Activated naive CD8-positive, alpha-beta T cell (primary cell): Measurements from ENCODE around the gene SOCS1.

Experiments
- H3K27ac Mint-ChIP-seq: one replicate; pipeline ENCODE4 v1.8.0; 2021; ENCODE audit warnings: mixed read lengths
- H3K27me3 Mint-ChIP-seq: one replicate; pipeline ENCODE4 v1.8.0; 2021; ENCODE audit warnings: mixed read lengths
- H3K36me3 Mint-ChIP-seq: one replicate; pipeline ENCODE4 v1.8.0; 2021; ENCODE audit warnings: mixed read lengths
- H3K4me1 Mint-ChIP-seq: one replicate; pipeline ENCODE4 v1.8.0; 2021; ENCODE audit warnings: low read depth, mixed read lengths
- H3K4me3 Mint-ChIP-seq: one replicate; pipeline ENCODE4 v1.8.0; 2021; ENCODE audit warnings: mild to moderate bottlenecking, mixed read lengths
- H3K9me3 Mint-ChIP-seq: one replicate; pipeline ENCODE4 v1.8.0; 2021; ENCODE audit warnings: low read depth, mixed read lengths

The SOCS1 gene

DNA sequence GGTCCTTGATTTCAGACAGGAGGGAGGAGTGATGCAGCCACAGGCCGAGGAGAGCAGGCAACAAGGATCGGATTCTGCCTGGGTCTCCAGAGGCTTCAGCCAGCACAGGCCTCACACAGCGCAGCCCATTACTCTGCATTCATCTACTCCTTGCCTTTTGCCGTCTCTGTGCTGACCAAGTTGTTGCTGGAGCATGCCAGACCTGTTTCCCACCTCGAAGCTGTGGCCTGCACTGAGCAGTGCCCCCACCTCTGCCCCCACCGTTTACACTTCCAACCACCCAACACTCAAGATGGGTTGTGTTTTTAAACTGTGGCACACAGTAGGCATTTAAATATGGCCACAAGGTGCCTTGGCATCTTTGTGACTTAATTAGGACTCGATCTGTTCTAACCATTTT, 19.0 kb upstream of the SOCS1 start:
- no peaks in the 10 kb centered on the region for H3K36me3 Mint-ChIP-seq
- H3K27me3 Mint-ChIP-seq: no peaks in the 10 kb centered on the region
- H3K4me1 Mint-ChIP-seq: no peaks in the 10 kb centered on the region
- no peaks in the 10 kb centered on the region for H3K9me3 Mint-ChIP-seq
- no peak overlapping the region for H3K4me3 Mint-ChIP-seq
- H3K27ac Mint-ChIP-seq: no peak overlapping the region

DNA sequence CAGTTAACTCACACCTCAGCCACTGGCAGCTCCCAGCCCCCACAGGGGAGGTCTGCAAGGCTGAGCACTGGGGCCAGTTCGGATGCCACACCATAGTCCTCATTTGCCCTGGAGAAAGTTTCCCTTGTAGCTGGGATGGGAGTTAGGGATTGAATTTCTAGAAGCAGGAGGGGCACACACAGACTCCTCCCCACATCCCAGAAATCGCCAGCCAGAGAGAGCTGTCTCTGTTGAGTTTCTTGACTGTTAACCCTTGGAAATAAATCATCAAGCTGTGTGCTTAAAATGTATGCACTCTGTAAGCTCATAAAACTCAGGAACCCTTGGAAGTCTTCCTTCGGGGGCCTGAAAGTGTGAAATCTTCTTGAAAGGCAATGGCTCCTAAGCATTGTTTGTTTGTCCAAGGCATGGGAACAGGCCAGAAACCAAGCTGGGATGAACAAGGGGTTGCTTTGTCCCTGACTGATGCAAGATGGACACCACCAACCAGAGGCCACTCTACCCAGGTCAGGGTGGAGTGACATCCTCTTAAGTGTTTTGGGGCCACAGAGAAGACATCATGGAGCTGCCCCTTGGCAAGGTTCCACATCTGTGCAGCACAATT, 17.8 kb upstream of the SOCS1 start:
- Mint-ChIP-seq H3K4me3 (no peak overlapping the region), H3K36me3 (no peaks in the 10 kb centered on the region), H3K27ac (no peak overlapping the region), H3K4me1 (no peaks in the 10 kb centered on the region), H3K27me3 (no peaks in the 10 kb centered on the region), H3K9me3 (no peaks in the 10 kb centered on the region)

DNA sequence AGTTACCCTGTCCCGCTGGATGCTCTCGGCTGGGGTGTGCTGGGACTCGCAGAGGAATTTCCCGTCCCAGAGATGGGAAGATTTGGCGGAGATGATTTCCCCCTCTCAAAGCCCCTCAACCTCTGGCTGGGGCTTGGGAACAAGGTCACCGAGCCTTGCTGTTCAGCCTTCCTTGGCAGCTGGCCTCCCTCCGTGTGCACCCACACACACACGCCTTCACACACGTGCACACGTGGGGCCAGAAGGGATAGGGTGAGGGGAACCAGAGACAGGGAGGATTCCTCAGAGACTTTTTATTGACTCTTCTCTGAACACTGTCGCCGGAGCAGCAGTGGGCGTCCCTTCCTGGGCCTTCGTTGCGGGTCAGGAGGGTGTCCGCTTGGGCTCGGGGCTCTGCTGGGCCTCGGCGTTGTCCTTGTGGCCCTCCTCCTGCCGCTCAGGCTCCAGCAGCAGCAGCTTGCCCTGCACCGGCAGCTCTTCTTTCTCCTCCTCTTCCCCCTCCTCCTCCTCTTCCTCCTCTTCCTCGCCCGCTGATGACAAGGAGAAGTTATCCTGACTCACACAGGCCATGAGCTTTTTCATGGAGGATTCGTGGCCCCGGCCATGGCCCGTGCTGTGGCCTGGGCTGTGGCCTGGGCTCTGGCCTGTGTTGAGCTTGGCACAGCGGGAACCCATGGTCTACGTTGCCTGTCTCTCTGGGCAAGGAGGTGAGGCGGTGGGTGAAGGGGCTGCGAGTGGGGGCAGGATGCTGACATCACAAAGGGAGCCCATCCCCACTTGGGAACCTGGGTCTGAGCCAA, 17.1 kb upstream of the SOCS1 start, which contains the start of gene PRM3:
Gene PRM3 (minus strand): TSS at position 709 of the 800 bp plus-strand sequence. CDS start 34 bp downstream, at position 675.
- Mint-ChIP-seq H3K27me3 (no peaks in the 10 kb centered on the region), H3K36me3 (no peaks in the 10 kb centered on the region), H3K4me3 (no peak within 1 kb of the TSS), H3K27ac (no peak within 1 kb of the TSS), H3K4me1 (no peaks in the 10 kb centered on the region), H3K9me3 (no peaks in the 10 kb centered on the region)

DNA sequence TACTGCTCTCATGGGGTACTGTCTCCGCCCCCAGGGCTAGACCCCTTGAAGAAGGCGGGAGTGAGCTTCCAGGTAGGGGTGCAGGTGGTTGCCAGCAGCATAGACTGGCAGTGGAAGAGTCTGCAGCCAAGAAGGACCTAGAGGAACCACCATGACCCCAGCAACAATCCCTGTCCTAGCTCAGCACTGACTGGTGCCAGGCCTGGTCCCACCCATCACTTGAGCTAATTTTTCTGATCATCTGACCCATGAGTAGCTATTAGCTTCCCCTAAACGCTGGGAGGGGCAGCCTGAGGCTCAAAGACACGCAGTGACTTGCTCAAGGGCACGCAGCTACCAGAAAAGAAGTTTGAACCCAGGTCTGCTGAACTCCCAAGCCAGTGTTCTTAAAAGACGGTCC, 16.5 kb upstream of the SOCS1 start:
- H3K9me3 Mint-ChIP-seq: no peaks in the 10 kb centered on the region
- H3K36me3 Mint-ChIP-seq: no peaks in the 10 kb centered on the region
- H3K4me3 Mint-ChIP-seq: no peak overlapping the region
- H3K27me3 Mint-ChIP-seq: no peaks in the 10 kb centered on the region
- no peaks in the 10 kb centered on the region for H3K4me1 Mint-ChIP-seq
- no peak overlapping the region for H3K27ac Mint-ChIP-seq

DNA sequence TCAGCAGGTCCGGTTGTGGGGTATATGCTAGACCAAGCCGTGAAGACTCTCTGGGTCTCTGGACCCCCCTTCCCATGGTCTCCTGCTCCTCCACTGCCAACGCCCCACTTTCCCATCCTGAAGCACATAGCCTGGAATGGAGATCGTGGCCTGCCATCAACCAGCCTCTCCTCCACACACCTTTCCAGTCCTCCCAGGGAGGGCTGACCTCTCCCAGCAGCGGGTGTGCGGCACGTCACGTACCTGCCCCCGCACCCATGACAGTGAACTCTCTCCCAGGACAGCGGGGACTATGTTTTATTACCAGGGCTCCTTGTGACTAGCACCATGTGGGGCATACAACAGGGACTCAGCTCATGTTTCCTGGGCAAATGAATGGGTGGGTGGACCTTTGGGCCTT, 15.6 kb upstream of the SOCS1 start:
- H3K4me3 Mint-ChIP-seq: no peak overlapping the region
- H3K4me1 Mint-ChIP-seq: no peaks in the 10 kb centered on the region
- no peaks in the 10 kb centered on the region for H3K9me3 Mint-ChIP-seq
- no peaks in the 10 kb centered on the region for H3K27me3 Mint-ChIP-seq
- H3K27ac Mint-ChIP-seq: no peak overlapping the region
- H3K36me3 Mint-ChIP-seq: no peaks in the 10 kb centered on the region

DNA sequence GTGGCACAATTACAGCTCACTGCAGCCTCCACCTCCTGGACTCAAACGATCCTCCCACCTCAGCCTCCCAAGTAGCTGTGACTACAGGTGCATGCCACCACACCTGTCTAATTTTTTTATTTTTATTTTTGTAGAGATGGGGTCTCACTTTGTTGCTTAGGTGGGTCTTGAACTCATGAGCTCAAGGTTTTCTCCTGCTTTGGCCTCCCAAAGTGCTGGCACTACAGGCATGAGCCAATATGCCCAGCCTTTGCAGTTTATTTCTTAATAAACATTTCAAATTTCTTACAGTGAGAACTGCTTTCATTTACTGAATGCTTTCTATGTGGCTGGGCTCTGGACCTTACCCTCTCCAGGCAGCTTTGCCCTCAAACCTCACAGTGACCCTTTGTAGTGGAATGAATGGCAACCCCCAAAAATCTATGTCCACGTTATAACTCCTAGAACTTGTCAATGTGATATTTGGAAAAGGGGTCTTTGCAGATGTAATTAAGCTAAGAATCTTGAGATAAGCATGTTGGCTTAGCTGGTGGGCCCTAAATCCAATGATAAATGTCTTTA, 14.7 kb upstream of the SOCS1 start:
- H3K27me3 Mint-ChIP-seq: no peaks in the 10 kb centered on the region
- H3K4me1 Mint-ChIP-seq: no peaks in the 10 kb centered on the region
- H3K4me3 Mint-ChIP-seq: no peak overlapping the region
- H3K27ac Mint-ChIP-seq: no peak overlapping the region
- no peaks in the 10 kb centered on the region for H3K9me3 Mint-ChIP-seq
- H3K36me3 Mint-ChIP-seq: no peaks in the 10 kb centered on the region

DNA sequence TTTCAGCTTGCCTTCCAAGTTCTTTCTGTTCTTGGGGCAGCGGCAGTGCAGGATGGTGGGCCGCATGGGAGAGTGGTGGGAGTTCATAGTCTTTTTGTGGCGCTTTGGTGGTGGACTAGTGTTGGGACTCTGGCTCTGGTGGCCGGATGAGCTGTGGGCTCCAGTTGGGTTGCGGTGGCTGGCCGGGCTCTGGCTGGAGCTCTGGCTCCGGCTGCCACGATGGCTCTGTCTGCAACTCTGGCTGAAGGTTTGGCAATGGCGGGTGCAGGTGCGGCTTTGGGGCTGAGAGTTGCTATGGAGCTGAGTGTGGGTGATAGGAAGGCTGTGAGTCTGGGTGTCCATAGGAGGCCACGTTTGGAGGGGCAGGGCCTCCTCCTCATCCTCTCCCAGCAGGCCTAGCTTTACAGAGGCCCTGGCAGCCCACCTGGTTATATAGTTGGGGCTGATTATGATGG, 12.9 kb upstream of the SOCS1 start, which contains the start of gene TNP2:
Gene TNP2 (minus strand): TSS at position 405 of the 455 bp plus-strand sequence. CDS start 63 bp downstream, at position 342.
- Mint-ChIP-seq H3K9me3 (no peaks in the 10 kb centered on the region), H3K4me3 (no peak within 1 kb of the TSS), H3K4me1 (peaks cover 11% of the 10 kb centered on the region), H3K36me3 (no peaks in the 10 kb centered on the region), H3K27me3 (no peaks in the 10 kb centered on the region), H3K27ac (no peak within 1 kb of the TSS)

DNA sequence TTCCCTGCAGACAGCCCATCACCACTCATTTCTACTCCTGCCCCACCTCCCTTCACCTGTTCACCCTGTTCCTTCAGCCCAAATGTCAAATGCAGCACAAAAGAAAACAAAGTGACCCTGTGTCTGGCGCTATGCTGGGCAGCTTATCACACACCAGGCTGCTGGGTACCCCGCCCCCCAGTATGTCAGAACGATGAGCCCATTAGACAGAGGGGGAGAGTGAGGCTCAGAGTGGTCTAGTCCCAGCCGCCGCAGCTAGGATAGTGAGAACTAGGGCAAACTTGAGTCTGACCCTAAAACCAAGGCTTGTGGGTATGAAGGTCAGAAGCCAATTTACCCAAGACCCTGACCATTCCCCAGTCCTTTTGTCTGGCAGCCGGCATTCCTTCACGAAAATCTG, 9.1 kb upstream of the SOCS1 start:
- H3K4me1 Mint-ChIP-seq: peaks cover 31% of the 10 kb centered on the region
- no peak overlapping the region for H3K4me3 Mint-ChIP-seq
- H3K36me3 Mint-ChIP-seq: no peaks in the 10 kb centered on the region
- H3K27me3 Mint-ChIP-seq: no peaks in the 10 kb centered on the region
- no peak overlapping the region for H3K27ac Mint-ChIP-seq
- H3K9me3 Mint-ChIP-seq: no peaks in the 10 kb centered on the region

DNA sequence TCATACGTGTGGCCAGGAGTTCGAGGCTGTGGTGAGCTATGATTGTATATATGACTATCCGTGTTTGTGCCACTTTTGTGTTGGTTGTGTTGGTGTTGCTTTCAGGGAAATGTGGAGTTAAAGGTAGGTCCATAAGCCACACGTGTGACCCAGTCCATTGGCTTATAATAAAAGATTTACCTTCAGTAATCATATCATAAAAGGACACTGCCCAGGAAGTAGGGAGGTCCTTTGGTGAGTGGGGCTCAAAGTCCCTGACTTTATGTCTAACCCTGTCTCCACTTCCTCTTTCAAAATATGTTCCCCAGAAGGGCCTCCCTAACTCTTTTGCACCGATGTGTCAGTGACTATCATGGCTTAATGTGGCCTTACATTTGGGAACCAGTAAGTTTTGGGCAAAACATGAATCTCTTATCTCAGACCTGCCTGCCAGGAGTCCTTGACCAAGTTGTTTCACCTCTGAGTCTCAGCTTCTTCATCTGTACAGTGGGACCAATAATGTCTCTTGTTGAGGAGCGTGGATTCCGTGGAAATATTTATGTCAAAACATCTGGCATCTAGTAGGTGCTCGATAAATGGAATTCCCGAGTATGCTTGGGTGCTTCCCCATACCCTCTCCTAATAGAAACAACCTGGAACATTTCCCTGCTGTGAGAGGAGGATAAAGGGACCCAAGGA, 8.3 kb upstream of the SOCS1 start:
- Mint-ChIP-seq H3K27me3 (no peaks in the 10 kb centered on the region), H3K4me3 (peak overlapping the region; percentile 38), H3K9me3 (no peaks in the 10 kb centered on the region), H3K27ac (peak overlapping the region; percentile 92), H3K36me3 (no peaks in the 10 kb centered on the region), H3K4me1 (peaks cover 37% of the 10 kb centered on the region)

DNA sequence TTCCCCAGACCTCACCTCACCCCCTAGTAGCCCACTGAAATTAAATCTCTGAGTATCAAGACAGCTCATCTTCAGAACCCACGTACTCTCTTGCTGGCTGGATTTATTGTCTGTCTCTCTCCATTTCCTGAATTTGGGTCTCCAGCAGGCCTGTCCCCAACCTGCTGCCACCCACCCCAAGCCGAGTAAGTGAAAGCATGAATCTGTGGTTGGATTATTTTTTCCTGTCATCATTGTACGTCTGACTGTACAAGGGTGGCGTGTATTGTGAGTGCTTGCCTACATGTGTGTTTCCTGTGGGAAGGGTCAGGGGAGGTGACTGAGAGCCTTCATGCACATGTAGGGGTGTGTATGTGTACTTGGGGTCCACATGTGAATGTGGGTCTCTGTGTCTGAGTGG, 7.7 kb upstream of the SOCS1 start:
- H3K27me3 Mint-ChIP-seq: no peaks in the 10 kb centered on the region
- peaks cover 43% of the 10 kb centered on the region for H3K4me1 Mint-ChIP-seq
- H3K9me3 Mint-ChIP-seq: no peaks in the 10 kb centered on the region
- H3K4me3 Mint-ChIP-seq: peak overlapping the region; percentile 38
- no peaks in the 10 kb centered on the region for H3K36me3 Mint-ChIP-seq
- peak overlapping the region; percentile 92 for H3K27ac Mint-ChIP-seq

DNA sequence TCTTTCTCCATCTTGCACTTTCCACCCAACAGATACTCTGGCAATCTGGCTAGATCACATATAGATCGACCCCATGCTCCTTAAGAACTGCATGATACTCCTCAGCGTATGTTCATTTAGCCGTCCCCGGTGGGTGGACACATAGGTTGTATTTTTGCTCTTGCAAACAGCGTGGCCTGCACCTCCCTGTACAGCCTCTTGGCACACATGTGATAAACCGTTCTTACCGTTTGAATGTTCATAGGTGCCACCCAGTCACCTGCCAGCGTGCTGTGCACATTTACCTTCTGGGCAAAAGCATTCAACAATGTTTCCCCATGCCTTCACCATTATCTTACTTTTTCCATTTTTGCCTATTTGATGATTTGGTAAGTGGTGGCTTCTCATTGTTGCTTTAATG, 6.9 kb upstream of the SOCS1 start:
- H3K36me3 Mint-ChIP-seq: no peaks in the 10 kb centered on the region
- H3K4me3 Mint-ChIP-seq: no peak overlapping the region
- H3K9me3 Mint-ChIP-seq: no peaks in the 10 kb centered on the region
- no peaks in the 10 kb centered on the region for H3K27me3 Mint-ChIP-seq
- H3K27ac Mint-ChIP-seq: no peak overlapping the region
- peaks cover 50% of the 10 kb centered on the region for H3K4me1 Mint-ChIP-seq

DNA sequence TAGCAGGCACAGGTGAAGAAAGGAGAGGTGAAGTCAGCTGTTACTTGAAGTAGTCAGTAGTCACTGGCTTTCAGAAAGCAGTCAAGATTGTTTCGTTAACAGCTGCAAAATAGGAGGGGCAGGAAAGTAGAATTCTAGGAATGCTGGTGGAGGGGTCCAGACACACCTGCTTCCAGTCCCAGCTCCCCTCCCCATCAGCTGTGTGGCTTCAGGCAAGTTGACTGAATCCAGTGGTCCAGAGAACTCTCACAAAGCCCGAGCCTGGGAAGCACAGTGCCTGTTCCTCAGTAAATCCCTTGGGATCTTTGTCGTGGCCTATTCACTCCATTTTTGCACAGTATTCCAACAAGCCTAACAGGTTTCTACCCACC, 4.6 kb upstream of the SOCS1 start:
- Mint-ChIP-seq H3K4me1 (peaks cover 60% of the 10 kb centered on the region), H3K9me3 (no peaks in the 10 kb centered on the region), H3K36me3 (no peaks in the 10 kb centered on the region), H3K27ac (peak overlapping the region; percentile 29), H3K27me3 (no peaks in the 10 kb centered on the region), H3K4me3 (no peak overlapping the region)

DNA sequence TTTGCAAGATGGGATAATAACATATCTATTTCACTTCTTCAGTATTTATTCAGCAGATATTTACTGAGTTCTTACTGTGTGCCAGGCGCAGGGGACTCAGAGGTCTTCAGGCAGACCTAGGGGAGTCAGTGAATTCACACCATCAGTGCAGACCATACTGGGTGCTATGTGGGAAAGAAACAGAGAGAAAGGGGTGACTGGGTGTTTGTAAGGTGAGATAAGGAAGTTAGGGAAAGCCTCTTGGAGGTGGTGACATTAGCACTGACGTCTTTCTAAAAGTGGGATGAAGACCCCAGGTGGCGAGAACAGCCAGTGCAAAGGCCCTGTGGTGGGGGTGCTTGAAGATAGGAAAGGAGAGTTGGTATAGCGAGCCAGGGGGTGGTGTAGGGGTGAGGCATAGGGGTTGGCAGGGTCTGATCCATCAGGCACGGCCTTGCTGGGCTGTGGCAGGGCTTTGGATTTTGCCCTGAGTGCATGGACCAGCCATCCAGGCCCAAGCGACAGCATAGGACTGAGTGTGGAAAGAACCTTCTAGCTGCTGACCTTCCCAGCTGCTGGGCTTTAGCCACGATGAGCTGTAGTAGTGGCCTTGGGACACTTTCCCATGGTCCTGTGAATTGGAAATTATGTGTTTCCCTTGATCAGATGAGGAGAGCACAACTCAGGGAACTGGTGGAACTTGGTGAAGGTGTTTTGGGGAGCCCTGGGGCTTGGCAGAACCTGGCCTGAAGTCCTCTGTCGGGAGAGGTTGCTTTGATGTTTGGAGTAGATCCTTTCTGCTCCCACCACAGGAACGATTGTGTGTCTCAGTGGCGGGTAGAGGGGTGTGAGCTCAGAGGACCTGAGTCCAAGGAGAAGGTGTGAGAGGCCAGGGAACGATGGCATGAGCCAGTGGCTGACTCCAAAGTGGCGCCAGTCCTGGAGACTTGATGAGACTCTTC, 3.9 kb upstream of the SOCS1 start:
- Mint-ChIP-seq H3K4me3 (peak overlapping the region; percentile 49), H3K36me3 (no peaks in the 10 kb centered on the region), H3K27me3 (no peaks in the 10 kb centered on the region), H3K9me3 (no peaks in the 10 kb centered on the region), H3K27ac (peak overlapping the region; percentile 46), H3K4me1 (peaks cover 59% of the 10 kb centered on the region)
